BLaER1 treated with 17β-estradiol and CSF1 and Interleukin-3, amounts not matched to agents 10 nM and 100 nM (cell line): Measurements from ENCODE around the gene ETFA.

Source experiments
- H3K27ac ChIP-seq, 11 experiments: shearing (Covaris generic); formaldehyde crosslinking; 2 replicates each; pipeline ENCODE4 v1.8.1; 2022
- H3K27me3 ChIP-seq, 11 experiments: shearing (Covaris generic); formaldehyde crosslinking; 2 replicates each; pipeline ENCODE4 v1.8.1; 2022
- H3K36me3 ChIP-seq, 11 experiments: shearing (Covaris generic); formaldehyde crosslinking; 2 replicates each; pipeline ENCODE4 v1.8.1; 2022
- H3K4me1 ChIP-seq, 10 experiments: shearing (Covaris generic); formaldehyde crosslinking; 2 replicates each; pipeline ENCODE4 v1.8.1; 2022
- H3K4me2 ChIP-seq, 11 experiments: shearing (Covaris generic); formaldehyde crosslinking; 2 replicates each; pipeline ENCODE4 v1.8.1; 2022
- H3K4me3 ChIP-seq, 10 experiments: shearing (Covaris generic); formaldehyde crosslinking; 2 replicates each; pipeline ENCODE4 v1.8.1; 2022
- H3K9ac ChIP-seq, 11 experiments: shearing (Covaris generic); formaldehyde crosslinking; 2 replicates each; pipeline ENCODE4 v1.8.1; 2022
- H3K9me3 ChIP-seq, 11 experiments: shearing (Covaris generic); formaldehyde crosslinking; replicated peaks in 1 of 11; 2 replicates each; pipeline ENCODE4 v1.8.1; 2022
- H4K20me1 ChIP-seq, 11 experiments: shearing (Covaris generic); formaldehyde crosslinking; 2 replicates each; pipeline ENCODE4 v1.8.1; 2022
- Cebpa-rat ChIP-seq, 11 experiments: shearing (Covaris generic); IDR thresholded peaks; 2 replicates each; pipeline ENCODE4 v1.8.1; 2022

Gene ETFA

GRCh38 chr15:76236350-76236749 is 74.9 kb downstream of the ETFA start:
- no peak overlapping the region for H3K4me3 ChIP-seq
- no peak overlapping the region for H3K4me2 ChIP-seq
- no peaks in the 10 kb centered on the region for H3K27me3 ChIP-seq
- peaks cover 9 to 35% (median 24%) of the 10 kb centered on the region in 11 experiments; a peak in 19 of 22 replicates for H3K36me3 ChIP-seq
- H4K20me1 ChIP-seq = peaks cover 8 to 38% (median 20%) of the 10 kb centered on the region in 11 experiments; a peak in 18 of 22 replicates
- no peaks in the 10 kb centered on the region for H3K4me1 ChIP-seq
- H3K27ac ChIP-seq = no peak overlapping the region
- H3K9ac ChIP-seq = no peak overlapping the region
- no peaks in the 10 kb centered on the region for H3K9me3 ChIP-seq
- no peak for TF ChIP-seq Cebpa-rat (IDR thresholded peaks at IDR 0.05)

GRCh38 chr15:76235186-76235826 is 76.0 kb downstream of the ETFA start:
- H3K9me3 ChIP-seq = no peaks in the 10 kb centered on the region; a peak in 2 of 22 replicates
- TF ChIP-seq Cebpa-rat (IDR thresholded peaks at IDR 0.05) = no peak
- H4K20me1 ChIP-seq = peaks cover 8 to 38% (median 20%) of the 10 kb centered on the region in 11 experiments; a peak in 18 of 22 replicates
- peaks cover 12 to 35% (median 25%) of the 10 kb centered on the region in 11 experiments for H3K36me3 ChIP-seq
- H3K9ac ChIP-seq = no peak overlapping the region
- H3K4me1 ChIP-seq = no peaks in the 10 kb centered on the region
- H3K27ac ChIP-seq = no peak overlapping the region
- no peaks in the 10 kb centered on the region for H3K27me3 ChIP-seq
- H3K4me3 ChIP-seq = no peak overlapping the region
- H3K4me2 ChIP-seq = no peak overlapping the region

- Histone ChIP-seq H3K9me3 (no peaks in the 10 kb centered on the region; a peak in 2 of 22 replicates), H3K36me3 (peaks cover 18 to 34% (median 27%) of the 10 kb centered on the region in 11 experiments), H3K4me2 (no peak overlapping the region), H3K4me3 (no peak overlapping the region), H3K9ac (no peak overlapping the region), H3K4me1 (no peaks in the 10 kb centered on the region), H4K20me1 (peaks cover 8 to 38% (median 20%) of the 10 kb centered on the region in 11 experiments; a peak in 18 of 22 replicates), H3K27ac (no peak overlapping the region), H3K27me3 (no peaks in the 10 kb centered on the region)
- TF ChIP-seq Cebpa-rat (IDR thresholded peaks at IDR 0.05) = no peak
These were observed 76.9 kb downstream of the ETFA start for GRCh38 chr15:76234337-76234889.

- Histone ChIP-seq H3K9ac (no peak overlapping the region), H3K27me3 (no peaks in the 10 kb centered on the region), H4K20me1 (peaks cover 8 to 34% (median 20%) of the 10 kb centered on the region in 11 experiments; a peak in 18 of 22 replicates), H3K9me3 (no peaks in the 10 kb centered on the region; a peak in 2 of 22 replicates), H3K27ac (no peak overlapping the region), H3K4me2 (no peak overlapping the region), H3K4me3 (no peak overlapping the region), H3K4me1 (no peaks in the 10 kb centered on the region), H3K36me3 (peaks cover 23 to 39% (median 32%) of the 10 kb centered on the region in 11 experiments)
- TF ChIP-seq Cebpa-rat (IDR thresholded peaks at IDR 0.05) = no peak
These were observed 77.3 kb downstream of the ETFA start for GRCh38 chr15:76233921-76234320.

- Histone ChIP-seq H3K9me3 (no peaks in the 10 kb centered on the region; a peak in 2 of 22 replicates), H3K27me3 (no peaks in the 10 kb centered on the region), H3K27ac (no peak overlapping the region), H3K4me2 (no peak overlapping the region), H3K36me3 (peaks cover 65 to 85% (median 71%) of the 10 kb centered on the region in 11 experiments), H3K4me3 (no peak overlapping the region), H3K9ac (no peak overlapping the region), H3K4me1 (no peaks in the 10 kb centered on the region), H4K20me1 (peaks cover 0 to 9% (median 2%) of the 10 kb centered on the region in 11 experiments; a peak in 12 of 22 replicates)
- TF ChIP-seq Cebpa-rat (IDR thresholded peaks at IDR 0.05) = no peak
These were observed 82.0 kb downstream of the ETFA start for GRCh38 chr15:76229266-76229665.

- peaks cover 0 to 21% (median 15%) of the 10 kb centered on the region in 11 experiments; a peak in 14 of 22 replicates for H3K9me3 ChIP-seq
- no peaks in the 10 kb centered on the region for H3K27me3 ChIP-seq
- H3K27ac ChIP-seq = no peak overlapping the region
- no peak overlapping the region for H3K4me3 ChIP-seq
- no peak overlapping the region for H3K9ac ChIP-seq
- no peak for TF ChIP-seq Cebpa-rat (IDR thresholded peaks at IDR 0.05)
- peaks cover 83 to 95% (median 89%) of the 10 kb centered on the region in 11 experiments for H3K36me3 ChIP-seq
- H3K4me1 ChIP-seq = no peaks in the 10 kb centered on the region
- H4K20me1 ChIP-seq = peaks cover 0 to 19% (median 0%) of the 10 kb centered on the region in 11 experiments; a peak in 5 of 22 replicates
- no peak overlapping the region for H3K4me2 ChIP-seq
These were observed 87.7 kb downstream of the ETFA start for GRCh38 chr15:76223521-76223920.

GRCh38 chr15:76222159-76222558 is 89.1 kb downstream of the ETFA start:
- H3K27me3 ChIP-seq = no peaks in the 10 kb centered on the region
- H3K4me2 ChIP-seq = no peak overlapping the region
- no peak overlapping the region for H3K9ac ChIP-seq
- no peak for TF ChIP-seq Cebpa-rat (IDR thresholded peaks at IDR 0.05)
- H4K20me1 ChIP-seq = peaks cover 0 to 21% (median 0%) of the 10 kb centered on the region in 11 experiments; a peak in 5 of 22 replicates
- H3K27ac ChIP-seq = no peak overlapping the region
- H3K9me3 ChIP-seq = peaks cover 0 to 21% (median 15%) of the 10 kb centered on the region in 11 experiments; a peak in 14 of 22 replicates
- no peak overlapping the region for H3K4me3 ChIP-seq
- no peaks in the 10 kb centered on the region for H3K4me1 ChIP-seq
- peaks cover 87 to 95% (median 90%) of the 10 kb centered on the region in 11 experiments for H3K36me3 ChIP-seq

GRCh38 chr15:76221085-76221767 is 90.0 kb downstream of the ETFA start:
- Histone ChIP-seq H3K4me1 (no peaks in the 10 kb centered on the region), H3K4me2 (no peak overlapping the region), H3K4me3 (no peak overlapping the region), H3K9me3 (peaks cover 0 to 21% (median 15%) of the 10 kb centered on the region in 11 experiments; a peak in 14 of 22 replicates), H4K20me1 (peaks cover 0 to 21% (median 0%) of the 10 kb centered on the region in 11 experiments; a peak in 5 of 22 replicates), H3K27me3 (no peaks in the 10 kb centered on the region), H3K36me3 (peaks cover 90 to 97% (median 93%) of the 10 kb centered on the region in 11 experiments), H3K27ac (no peak overlapping the region), H3K9ac (no peak overlapping the region)
- TF ChIP-seq Cebpa-rat (IDR thresholded peaks at IDR 0.05) = no peak

- H4K20me1 ChIP-seq = peaks cover 0 to 21% (median 0%) of the 10 kb centered on the region in 11 experiments; a peak in 6 of 22 replicates
- H3K9ac ChIP-seq = no peak overlapping the region
- H3K27me3 ChIP-seq = no peaks in the 10 kb centered on the region
- H3K4me1 ChIP-seq = no peaks in the 10 kb centered on the region
- H3K4me3 ChIP-seq = no peak overlapping the region
- no peak overlapping the region for H3K27ac ChIP-seq
- TF ChIP-seq Cebpa-rat (IDR thresholded peaks at IDR 0.05) = no peak
- peaks cover 0 to 21% (median 15%) of the 10 kb centered on the region in 11 experiments; a peak in 14 of 22 replicates for H3K9me3 ChIP-seq
- H3K4me2 ChIP-seq = no peak overlapping the region
- peaks cover 90 to 97% (median 93%) of the 10 kb centered on the region in 11 experiments for H3K36me3 ChIP-seq
These were observed 93.4 kb downstream of the ETFA start for GRCh38 chr15:76217882-76218217.
